ENCODE results near the gene CTXND1.

DNA sequence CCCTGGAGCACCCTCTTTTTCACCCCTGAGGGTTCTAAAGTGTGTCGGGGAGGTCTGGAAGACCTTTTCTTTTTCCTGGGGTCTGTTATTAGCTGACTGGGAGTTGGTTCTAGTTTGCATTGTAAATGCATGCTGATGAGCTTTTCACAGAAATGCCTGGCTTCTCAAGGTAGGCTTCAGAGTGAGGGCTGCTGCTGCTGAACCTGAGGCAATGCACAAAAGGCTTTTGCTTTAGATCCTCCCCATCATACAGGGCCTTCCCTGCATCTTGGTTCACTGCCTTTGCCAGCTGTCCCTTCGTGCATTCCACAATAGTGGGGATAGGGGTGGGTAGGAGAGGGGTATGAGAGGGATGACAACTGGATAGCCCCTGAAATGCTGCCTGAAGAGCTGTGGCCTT is 52.6 kb downstream of the CTXND1 start:
- TF ChIP-seq POLR2AphosphoS5 (IDR thresholded peaks at IDR 0.05; ENCODE audit: low read depth, low read length) (no peak), POLR2A (IDR thresholded peaks at IDR 0.05; ENCODE audit: low read depth, low read length) (no peak)

Data from GM12892 (cell line).